Measurements from ENCODE around the gene CABP5. TPM values are rescaled to one million over a fixed set of nuclear protein-coding genes. Genes with fewer than 3 reads are reported as not detected.
"Not testable (repeated sequence)": the region's sequence is repeated elsewhere in the genome, so short reads cannot be mapped to it uniquely, and the experiment has no call there.

The CABP5 gene
- total RNA-seq (2014; rRNA removed) (not detected in 2 replicates), Bru-seq, nascent RNA (not detected), BruChase-seq, experiment 1, labeled RNA remaining after a 6-hour chase (percentile 5 among the genes with signal in this experiment), BruChase-seq, experiment 2, labeled RNA remaining after a 2-hour chase (not detected)
- long read RNA-seq: 0 reads

DNA sequence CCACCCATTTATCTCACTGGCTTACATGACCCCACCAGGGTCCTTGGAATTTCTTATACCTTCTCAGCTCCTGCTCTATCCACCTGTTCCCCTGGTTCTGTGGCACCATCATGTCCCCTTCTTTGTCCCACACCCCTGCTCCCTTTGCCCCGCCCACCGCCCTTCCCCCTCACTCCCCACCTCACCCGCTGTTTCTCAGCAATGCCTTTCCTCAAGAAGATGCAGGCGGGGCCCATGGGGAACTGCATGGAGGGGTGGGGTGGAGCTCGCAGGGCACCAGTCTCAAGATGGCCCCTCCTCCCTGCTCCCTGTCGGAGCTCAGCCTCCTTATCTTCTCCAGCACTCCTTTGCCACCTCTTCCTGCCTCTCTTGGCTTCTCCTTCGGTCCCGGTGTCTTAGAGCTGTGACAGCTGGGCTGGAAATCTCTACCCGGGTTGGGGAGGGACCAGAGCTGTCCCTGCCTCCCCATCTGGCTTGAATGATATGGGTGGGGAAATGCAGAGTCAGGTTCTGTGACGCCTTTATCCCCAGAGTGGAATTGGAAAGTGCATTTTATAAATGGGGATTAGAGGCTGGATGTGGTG is at the start of gene CABP5:
CABP5 (minus strand) TSS at position 405 of the 584 bp plus-strand sequence; CDS start at position 248, 157 bp downstream.
- Histone ChIP-seq H3K27me3 (ENCODE audit: low read length) (peaks cover 12% of the 10 kb centered on the region; the same call in 1 of the 2 replicates), H3F3A (ENCODE audit: low read length, unreplicated experiment) (no peaks in the 10 kb centered on the region), H3K79me2 (ENCODE audit: low read length) (no peaks in the 10 kb centered on the region), H3K27ac (ENCODE audit: low read length) (no peak within 1 kb of the TSS), H4K20me1 (ENCODE audit: low read length) (no peaks in the 10 kb centered on the region), H3K4me3 (ENCODE audit: low read length) (no peak within 1 kb of the TSS), H3K4me1 (ENCODE audit: insufficient read depth, low read length) (no peaks in the 10 kb centered on the region), H3K9me2 (replicated peaks; ENCODE audit: low read length) (no peaks in the 10 kb centered on the region), H3K4me2 (ENCODE audit: low read length) (no peak within 1 kb of the TSS), H3K36me3 (ENCODE audit: low read depth, low read length) (no peaks in the 10 kb centered on the region), H3K9ac (ENCODE audit: low read length) (no peak within 1 kb of the TSS), H3K9me3 (ENCODE audit: low read length) (no peaks in the 10 kb centered on the region), H2AFZ (ENCODE audit: low read length) (no peak within 1 kb of the TSS)
- no TSS peak for BruUV-seq (replicated peaks)
- intact Hi-C loops (cut with micrococcal nuclease): no loop called here
- no peak for TF ChIP-seq EZH2phosphoT487 (IDR thresholded peaks at IDR 0.05; ENCODE audit: borderline replicate concordance, low read length)
- TF ChIP-seq, protein P1, sequence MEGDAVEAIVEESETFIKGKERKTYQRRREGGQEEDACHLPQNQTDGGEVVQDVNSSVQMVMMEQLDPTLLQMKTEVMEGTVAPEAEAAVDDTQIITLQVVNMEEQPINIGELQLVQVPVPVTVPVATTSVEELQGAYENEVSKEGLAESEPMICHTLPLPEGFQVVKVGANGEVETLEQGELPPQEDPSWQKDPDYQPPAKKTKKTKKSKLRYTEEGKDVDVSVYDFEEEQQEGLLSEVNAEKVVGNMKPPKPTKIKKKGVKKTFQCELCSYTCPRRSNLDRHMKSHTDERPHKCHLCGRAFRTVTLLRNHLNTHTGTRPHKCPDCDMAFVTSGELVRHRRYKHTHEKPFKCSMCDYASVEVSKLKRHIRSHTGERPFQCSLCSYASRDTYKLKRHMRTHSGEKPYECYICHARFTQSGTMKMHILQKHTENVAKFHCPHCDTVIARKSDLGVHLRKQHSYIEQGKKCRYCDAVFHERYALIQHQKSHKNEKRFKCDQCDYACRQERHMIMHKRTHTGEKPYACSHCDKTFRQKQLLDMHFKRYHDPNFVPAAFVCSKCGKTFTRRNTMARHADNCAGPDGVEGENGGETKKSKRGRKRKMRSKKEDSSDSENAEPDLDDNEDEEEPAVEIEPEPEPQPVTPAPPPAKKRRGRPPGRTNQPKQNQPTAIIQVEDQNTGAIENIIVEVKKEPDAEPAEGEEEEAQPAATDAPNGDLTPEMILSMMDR (conservative IDR thresholded peaks at IDR 0.05; ENCODE audit: low read depth, low read length): no peak
- no peak for TF ChIP-seq EZH2 (IDR thresholded peaks at IDR 0.05; ENCODE audit: low read length, unreplicated experiment)
- CTCF ChIA-PET: no interaction called here
- DNase-seq (no peak), ATAC-seq (no peak)
- POLR2A ChIA-PET (ENCODE audit: unreplicated experiment): no interaction called here

DNA sequence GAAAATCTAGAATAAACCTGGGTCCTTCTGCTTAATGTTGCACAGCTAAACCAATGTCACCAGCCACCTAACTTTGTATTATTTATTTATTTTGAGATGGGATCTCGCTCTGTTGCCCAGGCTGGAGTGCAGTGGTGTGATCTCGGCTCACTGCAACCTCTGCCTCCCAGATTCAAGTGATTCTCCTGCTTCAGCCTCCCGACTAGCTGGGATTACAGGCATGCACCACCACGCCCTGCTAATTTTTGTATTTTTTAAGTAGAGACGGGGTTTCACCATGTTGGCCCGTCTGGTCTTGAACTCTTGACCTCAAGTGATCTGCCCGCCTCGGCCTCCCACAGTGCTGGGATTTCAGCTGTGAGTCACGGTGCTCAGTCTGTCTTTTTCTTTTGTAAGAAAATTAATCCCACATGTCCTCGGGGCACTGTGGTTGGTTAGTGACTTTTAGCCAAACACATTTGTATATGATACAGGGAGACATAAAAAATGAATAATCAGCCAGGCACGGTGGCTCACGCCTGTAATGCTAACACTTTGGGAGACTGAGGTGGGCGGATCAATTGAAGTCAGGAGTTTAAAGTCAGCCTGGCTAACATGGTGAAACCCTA is 47.3 kb upstream of the CABP5 start:
- H3K79me2 ChIP-seq (ENCODE audit: low read length); H3K4me2 ChIP-seq (ENCODE audit: low read length); H3K27me3 ChIP-seq (ENCODE audit: low read length); H3K9ac ChIP-seq (ENCODE audit: low read length); H3K4me3 ChIP-seq (ENCODE audit: low read length); POLR2A ChIA-PET (ENCODE audit: unreplicated experiment); BruUV-seq (replicated peaks); H3K9me3 ChIP-seq (ENCODE audit: low read length); H3K36me3 ChIP-seq (ENCODE audit: low read depth, low read length); H2AFZ ChIP-seq (ENCODE audit: low read length); H3K9me2 ChIP-seq (replicated peaks; ENCODE audit: low read length); CTCF ChIA-PET; H3F3A ChIP-seq (ENCODE audit: low read length, unreplicated experiment); H3K4me1 ChIP-seq (ENCODE audit: insufficient read depth, low read length); H3K27ac ChIP-seq (ENCODE audit: low read length); H4K20me1 ChIP-seq (ENCODE audit: low read length); intact Hi-C loops (cut with micrococcal nuclease); ATAC-seq: not testable (repeated sequence)
- DNase-seq: peak; percentile 35

DNA sequence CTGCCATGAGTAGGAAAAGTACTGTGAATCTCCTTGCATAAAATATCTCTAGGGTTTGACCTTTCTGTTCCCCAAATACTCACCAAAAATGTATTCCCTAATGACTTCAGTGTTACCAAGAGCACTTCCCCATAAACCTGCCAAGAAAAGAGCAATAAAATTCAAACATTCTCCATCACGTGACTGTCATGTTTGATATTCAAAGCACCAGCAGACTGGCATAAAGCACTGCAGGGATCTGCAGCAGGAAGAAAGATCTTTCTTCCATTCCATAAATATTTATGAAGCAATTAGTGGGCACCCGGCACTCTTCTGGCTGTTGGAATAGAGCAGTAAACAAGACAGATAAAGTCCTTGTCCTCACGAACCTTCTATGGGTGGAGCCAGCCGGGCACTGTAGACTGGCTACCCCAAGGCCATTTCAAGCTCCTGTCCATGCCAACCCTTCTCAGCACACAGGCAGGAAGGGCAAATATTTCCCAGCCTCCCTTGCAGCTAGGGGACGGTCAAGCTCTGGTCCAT is 46.5 kb upstream of the CABP5 start:
- no peak; the same call in 1 of the 2 replicates for ATAC-seq
- no peak overlapping the region for H2AFZ ChIP-seq (ENCODE audit: low read length)
- no peaks in the 10 kb centered on the region for H3K4me1 ChIP-seq (ENCODE audit: insufficient read depth, low read length)
- ChIA-PET POLR2A (ENCODE audit: unreplicated experiment) (no interaction called here), CTCF (no interaction called here)
- no TSS peak for BruUV-seq (replicated peaks)
- H4K20me1 ChIP-seq (ENCODE audit: low read length): no peaks in the 10 kb centered on the region
- intact Hi-C loops (cut with micrococcal nuclease): no loop called here
- no peaks in the 10 kb centered on the region for H3K27me3 ChIP-seq (ENCODE audit: low read length)
- no peaks in the 10 kb centered on the region for H3K9me3 ChIP-seq (ENCODE audit: low read length)
- no peaks in the 10 kb centered on the region for H3F3A ChIP-seq (ENCODE audit: low read length, unreplicated experiment)
- H3K79me2 ChIP-seq (ENCODE audit: low read length): no peaks in the 10 kb centered on the region
- no peak for DNase-seq
- no peak overlapping the region for H3K4me3 ChIP-seq (ENCODE audit: low read length)
- no peaks in the 10 kb centered on the region for H3K36me3 ChIP-seq (ENCODE audit: low read depth, low read length)
- no peaks in the 10 kb centered on the region for H3K9me2 ChIP-seq (replicated peaks; ENCODE audit: low read length)
- no peak overlapping the region for H3K9ac ChIP-seq (ENCODE audit: low read length)
- no peak overlapping the region for H3K27ac ChIP-seq (ENCODE audit: low read length)
- no peak overlapping the region for H3K4me2 ChIP-seq (ENCODE audit: low read length)
- TF ChIP-seq EZH2 (IDR thresholded peaks at IDR 0.05; ENCODE audit: low read length, unreplicated experiment) (no peak), EZH2phosphoT487 (IDR thresholded peaks at IDR 0.05; ENCODE audit: borderline replicate concordance, low read length) (no peak)
- TF ChIP-seq, protein P1 (conservative IDR thresholded peaks at IDR 0.05; ENCODE audit: low read depth, low read length): no peak

DNA sequence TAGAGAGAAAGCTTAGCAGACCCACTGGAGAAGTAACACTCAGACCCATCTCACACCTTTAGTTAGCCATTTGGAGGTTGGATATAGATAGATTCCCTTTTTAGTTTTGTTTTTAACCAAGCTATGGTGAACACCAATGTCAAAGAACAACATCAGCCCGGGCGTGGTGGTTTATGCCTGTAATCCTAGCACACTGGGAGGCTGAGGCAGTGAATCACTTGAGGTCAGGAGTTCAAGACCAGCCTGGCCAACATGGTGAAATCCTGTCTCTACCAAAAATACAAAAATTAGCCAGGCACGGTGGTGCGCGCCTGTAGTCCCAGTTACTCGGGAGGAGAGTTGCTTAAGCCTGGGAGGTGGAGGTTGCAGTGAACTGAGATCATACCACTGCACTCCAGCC is 45.1 kb upstream of the CABP5 start:
- ATAC-seq; H3K9me2 ChIP-seq (replicated peaks; ENCODE audit: low read length); H3K9me3 ChIP-seq (ENCODE audit: low read length); H3K4me1 ChIP-seq (ENCODE audit: insufficient read depth, low read length); H3K27me3 ChIP-seq (ENCODE audit: low read length); H4K20me1 ChIP-seq (ENCODE audit: low read length); intact Hi-C loops (cut with micrococcal nuclease); H3K79me2 ChIP-seq (ENCODE audit: low read length); POLR2A ChIA-PET (ENCODE audit: unreplicated experiment); H2AFZ ChIP-seq (ENCODE audit: low read length); H3K27ac ChIP-seq (ENCODE audit: low read length); DNase-seq; H3K9ac ChIP-seq (ENCODE audit: low read length); CTCF ChIA-PET; H3K4me3 ChIP-seq (ENCODE audit: low read length); H3K36me3 ChIP-seq (ENCODE audit: low read depth, low read length); H3K4me2 ChIP-seq (ENCODE audit: low read length); H3F3A ChIP-seq (ENCODE audit: low read length, unreplicated experiment); BruUV-seq (replicated peaks): not testable (repeated sequence)
